ENCODE results near the gene NDUFS7.

DNA sequence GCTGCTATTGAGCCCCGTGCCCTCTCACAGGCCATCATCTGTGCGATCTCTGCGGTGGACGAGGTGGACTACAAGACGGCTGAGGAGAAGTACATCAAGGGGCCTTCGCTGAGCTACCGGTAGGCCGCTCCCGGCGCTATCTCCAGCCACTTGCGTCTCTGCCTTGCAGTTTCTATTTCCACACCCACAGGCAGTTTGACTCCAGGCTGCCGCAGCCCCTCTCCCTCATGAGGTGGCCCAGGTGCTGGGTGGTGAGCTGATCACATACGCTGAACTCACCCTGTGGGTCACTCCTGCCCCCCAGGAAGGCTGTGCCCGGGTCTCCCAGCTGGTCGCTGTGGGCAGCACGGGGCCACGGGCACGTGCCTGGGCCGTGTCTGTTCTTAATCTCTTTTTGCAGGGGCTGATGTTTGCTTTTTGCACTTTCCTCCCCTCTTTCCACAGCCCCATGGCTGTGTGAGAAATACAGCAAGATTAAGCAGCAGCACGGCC lies 10.6 kb upstream of the NDUFS7 start:
- TF ChIP-seq, protein P1, sequence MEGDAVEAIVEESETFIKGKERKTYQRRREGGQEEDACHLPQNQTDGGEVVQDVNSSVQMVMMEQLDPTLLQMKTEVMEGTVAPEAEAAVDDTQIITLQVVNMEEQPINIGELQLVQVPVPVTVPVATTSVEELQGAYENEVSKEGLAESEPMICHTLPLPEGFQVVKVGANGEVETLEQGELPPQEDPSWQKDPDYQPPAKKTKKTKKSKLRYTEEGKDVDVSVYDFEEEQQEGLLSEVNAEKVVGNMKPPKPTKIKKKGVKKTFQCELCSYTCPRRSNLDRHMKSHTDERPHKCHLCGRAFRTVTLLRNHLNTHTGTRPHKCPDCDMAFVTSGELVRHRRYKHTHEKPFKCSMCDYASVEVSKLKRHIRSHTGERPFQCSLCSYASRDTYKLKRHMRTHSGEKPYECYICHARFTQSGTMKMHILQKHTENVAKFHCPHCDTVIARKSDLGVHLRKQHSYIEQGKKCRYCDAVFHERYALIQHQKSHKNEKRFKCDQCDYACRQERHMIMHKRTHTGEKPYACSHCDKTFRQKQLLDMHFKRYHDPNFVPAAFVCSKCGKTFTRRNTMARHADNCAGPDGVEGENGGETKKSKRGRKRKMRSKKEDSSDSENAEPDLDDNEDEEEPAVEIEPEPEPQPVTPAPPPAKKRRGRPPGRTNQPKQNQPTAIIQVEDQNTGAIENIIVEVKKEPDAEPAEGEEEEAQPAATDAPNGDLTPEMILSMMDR (conservative IDR thresholded peaks at IDR 0.05; ENCODE audit: low read length): no peak
- no peak for TF ChIP-seq EZH2phosphoT487 (IDR thresholded peaks at IDR 0.05; ENCODE audit: borderline replicate concordance, low read depth, low read length)
